GM19023 (cell line): Measurements from ENCODE around the gene MARCHF10.

Experiments used
- ATAC-seq: cut with Tn5 transposase; IDR thresholded peaks from one replicate; pipeline ENCODE4 v1.9.1; 2021; ENCODE audit warnings: mild to moderate bottlenecking, moderate library complexity; ENCODE audit not compliant: unreplicated experiment

Gene MARCHF10

DNA sequence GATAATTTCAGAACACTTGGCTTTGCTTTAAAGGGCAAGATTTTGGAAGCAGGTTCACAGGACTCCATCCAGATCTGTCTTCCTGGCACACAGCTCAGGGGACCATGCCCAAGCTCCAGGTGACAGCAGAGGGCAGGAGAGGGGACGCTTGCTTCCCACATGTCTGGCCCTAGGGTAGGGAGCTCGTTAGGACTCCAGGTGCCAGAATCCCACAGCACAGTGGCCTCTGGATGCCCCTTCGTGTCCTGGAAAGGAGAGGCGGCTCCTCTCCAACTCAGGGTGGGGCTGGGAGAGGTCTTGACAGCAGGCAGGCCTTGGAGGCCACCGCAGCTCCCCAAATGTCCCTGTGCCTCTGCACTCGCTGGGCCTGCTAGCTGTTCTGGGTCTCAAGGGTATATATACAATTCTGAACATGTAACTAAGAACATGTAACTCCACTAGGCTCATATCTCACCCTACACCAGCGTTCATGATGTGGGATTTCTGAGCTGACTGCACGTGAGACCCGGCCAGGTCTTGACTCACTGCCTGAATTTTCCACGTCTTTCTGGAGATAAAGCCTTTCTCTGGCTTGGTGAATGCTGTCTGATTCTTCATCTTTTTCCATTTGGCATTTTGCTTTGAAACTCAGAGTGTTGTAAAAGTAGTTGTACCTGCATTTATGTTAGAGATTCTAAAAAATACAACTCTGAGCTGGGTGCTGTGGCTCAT is 52.8 kb downstream of the MARCHF10 start:
- no peak for ATAC-seq

DNA sequence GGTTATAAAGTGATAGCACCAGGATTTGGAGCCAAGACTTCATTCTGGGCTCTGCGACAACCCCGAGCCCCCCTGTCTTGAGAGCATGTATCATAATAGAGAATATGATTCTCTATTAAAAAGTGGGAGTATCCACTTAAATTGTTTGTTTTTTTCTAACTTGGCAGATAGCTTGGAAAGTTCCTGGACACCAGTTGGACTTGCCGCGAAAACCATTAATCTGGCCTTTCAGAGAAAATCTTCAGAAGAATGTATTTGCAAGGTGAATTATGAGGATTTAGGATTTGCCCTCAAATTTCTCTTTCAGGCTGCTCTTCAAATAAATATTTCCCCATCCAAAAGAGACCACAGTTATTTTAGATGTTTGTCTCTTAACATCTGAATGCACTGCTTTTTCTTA is 53.5 kb downstream of the MARCHF10 start:
- ATAC-seq, result no peak

DNA sequence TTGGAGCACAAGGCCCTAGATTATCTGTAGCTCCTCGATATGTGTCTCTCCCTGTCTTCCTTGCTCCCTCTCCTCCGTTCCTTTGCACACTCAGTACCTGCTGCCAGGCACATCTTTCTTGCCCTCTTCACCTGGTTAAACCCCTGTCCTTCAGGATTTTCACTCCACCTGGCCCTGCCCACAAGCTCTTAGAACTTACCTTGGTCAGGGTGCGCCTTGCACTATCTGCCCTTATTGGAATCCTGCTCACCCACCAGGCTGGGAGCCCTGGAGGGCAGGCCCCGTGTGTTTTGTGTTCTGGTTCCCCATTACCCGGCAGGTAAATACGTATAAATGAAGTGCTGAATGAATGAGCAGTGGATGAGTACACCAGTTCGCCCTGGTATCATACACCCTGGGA is 54.6 kb downstream of the MARCHF10 start:
- ATAC-seq, result no peak

DNA sequence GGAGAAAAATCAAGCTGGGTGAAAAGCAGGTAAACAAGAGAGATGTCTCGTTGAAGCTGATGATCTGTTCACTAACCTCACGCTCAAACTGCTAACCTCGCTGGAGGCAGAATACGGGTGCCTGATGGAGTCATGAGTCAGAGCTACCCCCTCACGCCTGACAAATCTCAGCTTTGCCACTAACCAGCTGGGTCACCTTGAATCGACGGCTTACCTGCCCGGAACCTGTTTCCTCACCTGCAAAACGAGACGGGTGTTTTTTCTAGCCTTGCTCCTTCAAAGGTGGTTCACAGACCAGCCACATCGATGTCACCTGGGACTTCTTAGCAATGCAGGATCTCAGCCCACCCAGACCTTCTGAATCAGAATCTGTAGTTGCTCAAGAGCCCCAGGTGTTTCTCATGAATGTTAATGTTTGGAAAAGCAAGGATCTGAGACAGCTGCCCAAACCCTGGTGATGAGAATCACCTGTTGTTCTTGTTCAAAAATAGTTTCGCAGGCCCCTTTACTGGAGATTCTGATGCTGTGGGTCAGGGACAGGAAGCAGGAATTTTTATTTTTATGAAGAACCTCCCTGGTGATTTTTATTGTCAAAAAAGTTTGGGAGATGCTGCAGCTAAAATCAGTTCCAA is 56.9 kb downstream of the MARCHF10 start:
- no peak for ATAC-seq

DNA sequence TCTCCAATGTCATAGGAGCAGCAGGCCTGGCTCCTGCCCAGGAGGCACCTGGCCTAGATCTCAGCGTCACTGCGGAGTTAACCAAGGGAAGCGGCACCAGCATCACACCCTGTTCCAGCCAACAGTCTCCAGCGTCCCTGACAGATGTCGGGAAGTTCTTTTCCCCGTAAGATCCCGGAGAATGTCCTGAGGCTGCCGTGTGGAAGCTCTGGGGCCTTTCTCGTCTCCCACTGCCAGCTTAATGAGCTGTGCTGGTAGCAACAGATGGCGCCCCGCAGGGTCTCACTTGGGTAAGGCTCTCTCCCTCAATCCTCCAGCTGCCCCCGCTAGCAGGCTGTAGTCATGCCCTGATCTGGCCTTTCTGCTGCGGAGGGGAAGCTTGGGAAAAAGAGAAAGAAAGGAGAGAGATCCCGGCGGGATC is 57.5 kb downstream of the MARCHF10 start:
- ATAC-seq, result no peak

DNA sequence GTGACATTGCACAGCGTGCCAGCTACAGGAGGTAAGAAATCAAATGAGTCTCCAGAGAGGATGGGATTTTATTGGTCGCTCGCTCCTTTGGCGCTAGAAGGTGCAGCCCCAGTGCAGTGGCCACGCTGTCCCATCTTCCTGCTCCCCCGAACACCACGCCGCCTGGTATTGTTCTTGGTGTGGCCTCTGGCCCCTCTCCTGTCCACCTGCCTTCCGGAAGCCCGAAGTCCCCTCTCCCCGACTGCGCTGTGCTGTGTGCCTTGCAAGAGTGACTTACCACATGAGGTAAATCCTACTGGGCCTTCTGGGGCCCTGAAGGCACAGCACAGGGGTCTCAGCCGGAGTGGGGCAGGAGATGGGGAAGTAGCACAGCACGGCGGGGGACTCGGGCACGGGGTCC is 58.2 kb downstream of the MARCHF10 start:
- no peak for ATAC-seq

DNA sequence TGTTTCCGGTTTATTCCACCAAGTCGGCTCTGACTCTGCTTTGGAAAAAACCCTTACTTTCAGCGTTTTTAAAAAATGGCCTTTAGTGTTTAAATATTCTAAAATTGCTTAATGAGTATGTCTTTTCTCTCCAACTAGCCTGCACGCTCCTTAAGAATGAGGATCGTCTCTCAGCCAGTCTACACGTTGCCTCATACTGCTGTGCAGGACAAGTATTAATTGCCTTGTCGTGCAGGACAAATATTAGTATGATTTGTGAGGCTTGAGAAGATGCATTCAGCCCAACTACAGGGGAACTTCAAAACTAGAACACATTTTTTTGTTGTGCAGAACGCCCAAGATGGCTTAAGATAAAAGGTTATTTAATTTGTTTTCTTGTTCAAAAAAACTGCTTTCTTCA is 61.2 kb downstream of the MARCHF10 start:
- no peak for ATAC-seq

GRCh38 chr17:62745806-62746205 is 62.3 kb downstream of the MARCHF10 start:
- ATAC-seq, result no peak

DNA sequence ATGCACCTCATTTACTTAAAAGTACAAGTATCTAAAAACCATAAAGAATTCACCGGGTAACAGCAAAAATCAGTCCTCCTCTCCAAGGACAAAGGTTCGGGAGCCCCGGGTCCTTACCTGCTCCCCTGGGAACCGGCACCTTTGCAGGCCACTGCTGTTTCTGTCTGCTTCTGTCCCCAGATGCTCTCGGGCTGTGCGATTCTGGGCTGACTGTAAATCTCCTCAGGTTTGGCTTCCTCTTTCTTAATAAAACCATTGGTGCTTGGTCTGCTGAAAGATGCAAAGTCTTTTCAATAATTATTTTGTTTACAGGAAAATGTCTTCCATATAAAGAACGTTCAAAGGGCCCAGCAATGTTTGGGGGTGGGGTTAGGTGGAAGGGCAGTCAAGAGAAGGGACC is 63.9 kb downstream of the MARCHF10 start:
- no peak for ATAC-seq

DNA sequence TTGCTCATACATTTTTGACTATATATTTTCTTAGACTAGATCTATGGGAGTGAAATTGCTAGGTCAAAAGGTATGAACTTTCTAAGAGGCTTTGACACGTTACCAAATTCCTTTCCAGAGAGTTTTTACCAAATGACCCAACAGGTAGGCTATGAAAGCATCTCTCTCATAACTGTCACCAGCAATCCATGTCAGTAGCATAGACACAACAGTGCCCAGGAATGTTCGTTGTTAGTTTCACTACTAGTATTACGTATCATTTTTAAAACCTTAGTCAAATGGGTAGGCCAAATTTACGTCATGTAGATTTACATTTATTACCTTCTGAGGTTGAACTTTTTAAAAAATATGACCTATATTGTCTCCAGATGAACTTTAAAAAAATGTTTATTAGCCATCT is 66.8 kb downstream of the MARCHF10 start:
- no peak for ATAC-seq

DNA sequence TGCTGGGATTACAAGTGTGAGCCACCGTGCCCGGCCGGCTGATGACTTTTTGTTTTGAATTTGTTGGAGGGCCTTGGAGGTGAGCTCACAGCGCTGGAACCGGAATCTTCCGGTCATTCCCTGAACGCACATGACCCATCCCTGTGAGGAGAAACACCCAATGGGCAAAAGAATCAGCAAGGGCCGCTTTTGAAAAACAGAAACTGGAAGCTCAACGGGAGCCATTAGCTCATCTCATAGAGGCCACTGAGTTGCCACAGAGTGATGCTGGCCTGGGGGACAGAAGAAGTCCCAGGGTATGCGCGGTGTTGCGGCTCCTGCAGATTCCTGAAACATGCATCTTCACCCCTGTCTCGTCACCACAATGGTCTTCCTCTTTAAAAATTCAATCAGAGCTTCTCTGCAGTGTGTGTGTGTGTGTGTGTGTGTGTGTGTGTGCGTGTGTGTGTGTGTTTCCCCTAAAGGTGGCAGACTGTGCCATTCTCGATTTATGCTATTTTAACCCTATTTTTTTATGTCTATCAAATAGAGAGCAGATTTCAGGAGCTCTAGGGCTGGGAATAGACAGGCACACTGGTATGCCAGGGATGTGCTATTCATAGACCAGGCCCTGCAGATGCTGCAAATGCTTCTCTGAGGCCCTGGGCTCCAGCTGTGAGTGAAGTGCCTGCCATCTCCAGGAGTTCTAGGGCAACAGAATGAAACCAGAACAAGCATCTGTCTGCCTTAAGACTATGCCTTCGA is 68.3 kb downstream of the MARCHF10 start:
- no peak for ATAC-seq

GRCh38 chr17:62738281-62738680 is 69.8 kb downstream of the MARCHF10 start:
- no peak for ATAC-seq

DNA sequence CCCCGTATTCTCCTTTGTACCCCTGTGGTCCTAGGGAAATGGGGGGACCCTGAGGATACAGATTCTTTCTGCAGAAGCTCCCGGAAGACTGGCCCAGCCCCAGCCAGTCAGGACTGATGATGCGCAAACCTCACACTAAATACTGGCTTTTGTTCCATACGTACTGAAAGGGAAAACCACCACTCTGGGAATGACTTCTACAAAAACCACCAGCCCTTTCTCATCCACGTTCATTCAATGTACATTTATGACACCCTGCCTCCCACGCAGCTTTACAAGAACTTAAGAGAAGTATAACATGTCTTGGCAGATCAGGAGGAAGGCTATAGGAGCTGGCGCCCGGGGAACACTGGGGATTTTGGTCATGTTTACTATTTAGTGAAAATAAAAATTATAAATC is 70.6 kb downstream of the MARCHF10 start:
- ATAC-seq, result no peak

- no peak for ATAC-seq
Measured at GRCh38 chr17:62735044-62735651, 73.0 kb downstream of the MARCHF10 start.

DNA sequence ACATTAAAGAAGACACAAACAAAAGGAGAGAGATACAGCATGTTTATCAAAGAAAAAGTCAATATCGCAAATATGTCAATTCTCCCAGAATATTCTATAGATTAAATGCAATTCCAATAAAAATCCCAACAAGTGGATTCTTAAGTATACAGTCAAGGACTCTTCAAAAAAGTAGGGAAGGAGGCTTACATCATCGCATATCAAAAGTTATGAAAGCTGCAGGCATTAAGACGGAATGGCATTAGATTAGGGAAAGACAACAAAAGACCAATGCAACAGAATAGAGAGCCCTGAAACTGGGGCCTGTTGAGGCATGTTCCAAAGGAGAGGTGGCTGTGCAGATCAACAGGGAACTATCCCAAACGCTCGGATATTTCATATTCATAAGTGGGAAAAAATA is 76.0 kb downstream of the MARCHF10 start:
- no peak for ATAC-seq

DNA sequence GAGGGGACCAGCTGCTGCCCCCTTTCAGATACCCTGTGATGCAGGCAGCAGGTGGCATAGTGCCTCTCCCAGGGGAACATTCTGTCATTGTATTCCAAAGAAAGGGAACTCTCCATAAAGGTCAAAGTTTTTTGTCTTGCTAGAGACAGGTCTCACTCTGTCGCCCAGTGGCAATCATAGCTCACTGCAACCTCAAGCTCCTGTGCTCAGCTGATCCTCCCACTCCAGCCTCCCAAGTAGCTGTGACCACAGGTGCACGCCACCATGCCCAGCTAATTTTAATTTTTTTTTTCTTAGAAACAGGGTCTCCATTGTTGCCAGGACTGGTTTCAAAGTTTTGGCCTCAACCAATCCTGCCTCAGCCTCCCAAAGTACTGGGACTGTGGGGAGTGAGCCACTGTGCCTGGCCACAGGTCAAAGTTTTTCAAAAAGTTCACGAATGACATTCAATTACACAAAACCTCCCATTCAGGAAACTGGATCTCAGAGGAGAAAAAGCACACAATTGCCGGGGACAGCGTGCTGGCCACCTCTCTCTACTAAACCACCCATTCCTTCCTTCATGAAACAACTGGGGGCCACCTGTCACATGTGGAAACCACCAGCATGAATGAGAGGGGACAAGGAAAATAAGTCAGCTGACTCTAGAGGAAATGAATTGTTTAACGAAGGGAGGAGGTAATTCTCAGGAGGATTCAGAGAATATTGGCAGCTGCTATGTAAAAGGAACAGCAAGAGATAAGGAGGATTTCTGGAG is 80.0 kb downstream of the MARCHF10 start:
- no peak for ATAC-seq

DNA sequence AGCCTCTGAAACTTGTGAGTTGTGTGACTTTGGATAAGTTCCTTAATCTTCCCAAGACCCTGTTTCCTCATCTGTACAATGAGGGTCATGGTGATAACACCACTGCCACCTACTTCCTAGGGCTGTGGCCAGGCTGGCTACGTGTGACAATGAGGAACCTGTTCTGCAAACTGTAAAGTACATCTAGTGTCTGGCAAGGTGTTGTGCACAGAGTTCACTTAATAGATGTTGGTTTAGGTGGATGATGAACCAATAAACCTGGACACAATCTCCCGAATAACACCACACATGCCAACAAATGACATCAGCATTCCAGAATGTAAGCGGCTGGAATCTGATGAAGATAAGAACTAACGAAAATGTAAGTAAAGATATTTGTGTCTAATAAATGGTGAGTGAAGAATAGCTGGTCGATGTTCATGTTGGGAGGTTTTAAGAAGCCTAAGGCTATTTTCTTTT is 82.3 kb downstream of the MARCHF10 start:
- ATAC-seq, result no peak

DNA sequence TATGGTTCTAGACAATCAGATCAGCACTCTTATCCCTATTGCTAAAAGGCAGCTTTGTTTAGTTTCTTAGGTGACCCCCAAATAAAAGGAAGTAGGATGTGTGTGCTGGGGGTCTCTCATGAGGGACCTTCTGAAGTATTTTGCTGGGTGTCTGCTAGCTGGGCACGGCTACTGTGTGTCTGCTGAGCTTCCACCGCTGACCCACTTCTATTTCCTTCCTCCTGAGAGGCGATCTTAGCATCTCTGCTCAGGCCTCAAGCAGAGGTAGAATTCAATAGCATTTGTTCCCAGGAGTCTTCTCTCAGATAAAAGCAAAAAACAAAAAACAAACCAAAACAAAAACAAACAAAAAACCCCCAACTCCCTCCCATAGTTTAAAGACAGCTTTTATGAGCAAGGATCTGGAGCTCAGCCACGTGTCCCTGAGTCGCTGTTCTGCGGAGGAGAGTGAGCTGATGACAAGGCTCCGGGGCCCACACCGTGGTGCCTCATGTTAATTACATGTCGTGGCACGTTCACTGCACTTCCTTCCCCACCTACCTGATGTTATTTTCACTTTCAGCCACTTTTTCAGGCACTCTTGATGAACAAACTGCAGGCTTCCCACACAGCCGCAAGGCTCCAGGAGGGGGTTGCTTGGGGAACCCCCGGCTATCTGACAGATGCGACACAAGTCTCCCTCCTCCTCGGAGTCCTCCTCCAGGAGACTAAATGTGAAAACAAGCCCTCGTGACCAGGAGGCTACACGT is 83.5 kb downstream of the MARCHF10 start:
- ATAC-seq, result peak; percentile 89

GRCh38 chr17:62723842-62724241 is 84.3 kb downstream of the MARCHF10 start:
- no peak for ATAC-seq

- ATAC-seq, result no peak
Measured at GRCh38 chr17:62722625-62723024, 85.5 kb downstream of the MARCHF10 start.
